T-helper 17 cell (primary cell): ENCODE results near the gene PLXNA2. TPM values are rescaled to one million over a fixed set of nuclear protein-coding genes. Genes with fewer than 3 reads are reported as not detected.

ENCODE experiments used
- ATAC-seq: fragments of 150-1000 bp; cut with Tn5 transposase; 2 replicates; pipeline ENCODE4 v1.10.0; 2021; ENCODE audit warnings: mild to moderate bottlenecking, moderate library complexity
- DNase-seq, 3 donors: peaks; one replicate each; pipeline versions ENCODE4 v3.0.0 to v3.0.0-alpha.2; 2020 to 2021
- H3K9me3 ChIP-seq: one replicate; pipeline ENCODE4 v1.7.0; 2013; ENCODE audit warnings: low read length, mild to moderate bottlenecking; ENCODE audit not compliant: control insufficient read depth, poor library complexity, severe bottlenecking
- H3K27ac Mint-ChIP-seq: one replicate; pipeline ENCODE4 v1.8.0; 2022; ENCODE audit warnings: mild to moderate bottlenecking, moderate library complexity, mixed read lengths
- H3K27me3 Mint-ChIP-seq: one replicate; pipeline ENCODE4 v1.8.0; 2022; ENCODE audit warnings: mixed read lengths
- H3K36me3 Mint-ChIP-seq: one replicate; pipeline ENCODE4 v1.8.0; 2022; ENCODE audit warnings: low read depth, mixed read lengths
- H3K4me1 Mint-ChIP-seq: one replicate; pipeline ENCODE4 v1.8.0; 2022; ENCODE audit warnings: mild to moderate bottlenecking, mixed read lengths
- H3K4me3 Mint-ChIP-seq: one replicate; pipeline ENCODE4 v1.8.0; 2022; ENCODE audit warnings: mild to moderate bottlenecking, moderate library complexity, mixed read lengths
- total RNA-seq, 4 donors: library from RNA in 2 of 4; stranded (reverse) in 2 of 4; gene quantifications; one replicate each; pipeline ENCODE4 v1.2.3 and lab custom pipeline; 2022 to 2026

PLXNA2 gene
- total RNA-seq, 2 donors from 2014 or later: 1.0 to 2.2 TPM

DNA sequence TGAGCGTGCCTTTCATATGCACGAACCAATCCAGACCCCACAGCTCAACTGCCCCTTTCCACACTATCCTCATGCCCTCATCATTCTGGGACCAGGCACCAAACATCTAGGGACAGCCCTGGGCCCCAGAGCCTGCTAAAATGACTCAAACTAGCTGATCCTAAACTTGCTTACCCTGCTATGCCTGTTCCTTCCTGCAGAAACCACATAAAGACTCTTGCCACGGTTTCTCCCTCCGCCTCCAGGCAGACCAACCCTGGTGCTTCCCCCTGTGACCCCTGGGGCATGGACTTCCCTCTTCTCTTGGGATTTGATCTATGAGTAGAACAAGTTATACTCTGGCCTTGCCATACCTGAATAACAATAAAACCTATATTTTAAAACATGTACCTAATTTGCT, 195.3 kb downstream of the PLXNA2 start:
- H3K9me3 ChIP-seq: no peaks in the 10 kb centered on the region
- ATAC-seq: no peak
- Mint-ChIP-seq H3K27me3 (peaks cover 54% of the 10 kb centered on the region), H3K4me1 (peaks cover 13% of the 10 kb centered on the region), H3K27ac (no peak overlapping the region), H3K36me3 (peaks cover 2% of the 10 kb centered on the region), H3K4me3 (no peak overlapping the region)
- DNase-seq: no peak

DNA sequence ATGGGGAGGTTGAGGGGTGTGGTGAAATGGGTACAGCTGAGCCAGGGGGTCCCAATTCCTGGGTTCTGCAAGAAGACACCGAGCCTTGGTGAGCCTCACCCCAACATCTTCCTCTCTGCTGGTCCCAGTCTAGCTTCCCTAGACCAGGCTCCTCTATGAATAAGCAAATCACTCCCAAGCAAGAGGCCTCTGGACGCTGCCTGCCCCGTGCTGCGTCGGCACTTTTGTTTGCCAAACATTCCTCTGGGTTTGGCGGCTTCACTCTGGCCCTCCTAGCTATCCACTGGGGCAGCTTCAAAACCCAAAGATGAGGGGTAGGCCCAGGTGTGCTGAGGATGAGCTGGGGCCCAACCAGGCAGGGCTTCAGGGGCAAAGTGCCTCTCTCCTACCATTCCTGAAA, 196.2 kb downstream of the PLXNA2 start:
- DNase-seq (no peak), ATAC-seq (no peak)
- peaks cover 54% of the 10 kb centered on the region for H3K27me3 Mint-ChIP-seq
- no peaks in the 10 kb centered on the region for H3K9me3 ChIP-seq
- peaks cover 17% of the 10 kb centered on the region for H3K4me1 Mint-ChIP-seq
- peaks cover 2% of the 10 kb centered on the region for H3K36me3 Mint-ChIP-seq
- H3K27ac Mint-ChIP-seq: no peak overlapping the region
- no peak overlapping the region for H3K4me3 Mint-ChIP-seq

DNA sequence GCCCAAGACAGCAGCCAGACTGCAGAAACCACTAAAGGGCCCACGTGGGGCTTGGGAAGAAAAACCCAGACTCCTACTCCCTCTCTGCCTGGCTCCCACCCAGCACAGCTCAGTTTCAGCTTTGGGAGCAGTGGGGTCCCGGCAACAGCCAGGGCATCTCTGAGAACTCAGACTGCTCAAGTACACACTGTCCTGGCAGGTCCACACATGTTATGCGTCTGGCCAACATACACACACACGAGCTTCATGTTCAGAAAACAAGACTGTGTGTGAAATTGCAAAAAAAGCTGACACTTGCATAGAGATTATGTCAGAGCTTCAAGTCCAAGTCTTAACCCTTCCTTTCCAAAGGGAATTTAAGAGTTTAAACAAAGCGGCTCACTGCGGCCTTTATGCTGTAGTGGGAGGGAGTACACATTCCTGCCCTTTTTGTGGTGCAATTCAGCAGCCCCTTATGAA, 196.7 kb downstream of the PLXNA2 start:
- Mint-ChIP-seq H3K27me3 (peaks cover 54% of the 10 kb centered on the region), H3K27ac (no peak overlapping the region), H3K4me3 (no peak overlapping the region), H3K36me3 (peaks cover 2% of the 10 kb centered on the region), H3K4me1 (peaks cover 17% of the 10 kb centered on the region)
- H3K9me3 ChIP-seq: no peaks in the 10 kb centered on the region
- no peak for ATAC-seq
- DNase-seq: no peak

DNA sequence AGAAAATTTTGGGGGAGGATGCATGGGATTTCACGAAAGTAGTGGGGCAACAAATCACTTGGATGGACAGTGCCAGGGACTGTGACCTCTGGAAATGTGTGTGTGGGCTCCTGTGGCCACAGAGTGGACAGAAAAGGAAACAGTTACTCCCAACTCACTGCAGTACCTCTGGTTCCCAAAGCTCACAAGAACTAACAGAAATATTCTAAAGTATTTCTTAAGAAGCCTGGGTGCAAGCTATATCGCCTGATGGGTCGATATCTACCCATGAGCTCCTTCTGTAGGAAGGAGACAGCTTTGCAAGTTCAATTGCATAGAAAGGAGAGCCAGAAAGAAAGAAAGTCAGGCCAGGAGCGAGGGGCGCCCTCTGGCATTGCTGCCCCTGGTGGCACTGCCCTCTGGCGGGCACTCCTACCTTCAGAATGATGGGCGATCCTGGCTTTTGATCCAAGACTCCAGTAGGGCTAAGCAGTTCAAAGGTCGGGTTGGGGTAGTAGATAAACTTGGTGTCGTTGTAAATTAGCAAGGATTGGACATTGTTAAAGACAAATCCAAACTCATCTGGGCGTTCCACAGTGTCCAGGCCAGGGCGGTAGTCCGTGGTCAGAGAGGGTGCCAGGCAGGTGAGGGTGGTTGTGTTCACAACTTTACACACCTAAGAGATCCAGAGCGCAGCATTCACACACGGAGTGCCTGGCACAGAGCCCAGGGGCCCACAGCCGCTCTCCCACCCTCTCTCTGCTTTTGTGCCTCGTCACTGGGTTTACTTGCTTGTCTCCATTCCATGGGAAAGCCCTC, 198.5 kb downstream of the PLXNA2 start:
- no peak overlapping the region for H3K27ac Mint-ChIP-seq
- H3K4me1 Mint-ChIP-seq: peaks cover 15% of the 10 kb centered on the region
- no peaks in the 10 kb centered on the region for H3K9me3 ChIP-seq
- H3K36me3 Mint-ChIP-seq: peaks cover 2% of the 10 kb centered on the region
- ATAC-seq (no peak), DNase-seq (no peak)
- H3K4me3 Mint-ChIP-seq: no peak overlapping the region
- H3K27me3 Mint-ChIP-seq: peaks cover 45% of the 10 kb centered on the region

- DNase-seq: no peak
- H3K36me3 Mint-ChIP-seq: peaks cover 2% of the 10 kb centered on the region
- peaks cover 45% of the 10 kb centered on the region for H3K27me3 Mint-ChIP-seq
- no peak overlapping the region for H3K27ac Mint-ChIP-seq
- peaks cover 15% of the 10 kb centered on the region for H3K4me1 Mint-ChIP-seq
- no peak for ATAC-seq
- no peaks in the 10 kb centered on the region for H3K9me3 ChIP-seq
- H3K4me3 Mint-ChIP-seq: peak overlapping the region; percentile 25
Observed at GRCh38 chr1:208044589-208045462, 199.4 kb downstream of the PLXNA2 start.

- Mint-ChIP-seq H3K4me3 (no peak overlapping the region), H3K36me3 (peaks cover 2% of the 10 kb centered on the region), H3K4me1 (peaks cover 15% of the 10 kb centered on the region), H3K27me3 (peaks cover 45% of the 10 kb centered on the region), H3K27ac (no peak overlapping the region)
- DNase-seq: no peak
- no peaks in the 10 kb centered on the region for H3K9me3 ChIP-seq
- no peak for ATAC-seq
Observed at GRCh38 chr1:208043691-208044181, 200.4 kb downstream of the PLXNA2 start.

GRCh38 chr1:208042868-208043267, 201.3 kb downstream of the PLXNA2 start:
- no peak for DNase-seq
- H3K9me3 ChIP-seq: no peaks in the 10 kb centered on the region
- no peak overlapping the region for H3K4me3 Mint-ChIP-seq
- peaks cover 2% of the 10 kb centered on the region for H3K36me3 Mint-ChIP-seq
- H3K4me1 Mint-ChIP-seq: peaks cover 15% of the 10 kb centered on the region
- ATAC-seq: no peak
- peaks cover 49% of the 10 kb centered on the region for H3K27me3 Mint-ChIP-seq
- no peak overlapping the region for H3K27ac Mint-ChIP-seq

DNA sequence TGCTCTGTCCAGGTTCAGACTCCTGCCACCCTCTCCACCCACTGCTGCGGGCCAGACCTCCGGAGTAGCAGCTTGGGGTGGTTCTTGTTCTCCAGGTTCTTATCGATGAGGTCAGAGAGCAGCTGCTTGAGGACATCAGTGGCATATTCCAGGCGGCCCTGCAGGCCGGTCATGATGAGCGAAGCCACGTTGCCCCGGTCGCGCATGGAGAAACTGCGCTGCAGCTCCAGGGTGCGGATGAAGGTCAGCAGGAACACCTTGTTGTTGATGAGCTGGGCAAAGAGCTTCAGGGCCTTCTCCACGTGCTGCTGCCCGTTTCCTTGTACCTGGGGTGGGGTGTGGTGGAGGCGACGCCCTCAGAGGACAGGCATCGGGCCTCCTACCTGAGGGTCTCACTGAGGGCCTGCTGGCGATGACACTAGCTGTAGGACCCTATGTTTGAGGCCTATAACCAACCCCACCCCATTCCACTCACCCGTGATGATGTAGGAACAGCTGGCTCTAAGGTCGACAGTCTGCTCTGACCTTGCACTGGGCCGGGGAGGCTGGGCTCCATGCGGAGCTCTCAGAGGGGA, 202.1 kb downstream of the PLXNA2 start:
- no peak overlapping the region for H3K27ac Mint-ChIP-seq
- no peak overlapping the region for H3K4me3 Mint-ChIP-seq
- peaks cover 57% of the 10 kb centered on the region for H3K27me3 Mint-ChIP-seq
- peaks cover 16% of the 10 kb centered on the region for H3K4me1 Mint-ChIP-seq
- DNase-seq (no peak), ATAC-seq (no peak)
- H3K36me3 Mint-ChIP-seq: peaks cover 5% of the 10 kb centered on the region
- H3K9me3 ChIP-seq: no peaks in the 10 kb centered on the region

DNA sequence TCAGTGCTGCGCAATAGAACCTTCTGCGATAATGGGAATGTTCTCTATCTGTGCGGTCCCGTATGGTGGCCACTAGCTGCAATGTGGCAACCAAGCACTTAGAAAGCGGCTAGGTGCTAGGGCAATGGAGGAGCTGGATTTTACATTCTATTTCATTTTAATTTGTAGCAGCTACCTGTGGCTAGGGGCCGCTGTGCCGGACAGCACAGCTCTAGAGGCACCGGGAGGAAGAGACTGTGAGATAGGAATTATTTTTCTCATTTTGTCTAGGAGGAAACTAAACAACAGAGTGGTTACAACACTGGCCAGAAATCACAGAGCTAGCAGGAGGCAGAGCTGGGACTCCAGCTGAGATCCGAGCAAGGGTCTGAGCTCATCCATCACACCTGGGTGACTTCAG, 202.7 kb downstream of the PLXNA2 start:
- DNase-seq (no peak), ATAC-seq (no peak)
- peaks cover 5% of the 10 kb centered on the region for H3K36me3 Mint-ChIP-seq
- H3K4me1 Mint-ChIP-seq: peaks cover 16% of the 10 kb centered on the region
- H3K9me3 ChIP-seq: no peaks in the 10 kb centered on the region
- H3K4me3 Mint-ChIP-seq: no peak overlapping the region
- peaks cover 60% of the 10 kb centered on the region for H3K27me3 Mint-ChIP-seq
- no peak overlapping the region for H3K27ac Mint-ChIP-seq

GRCh38 chr1:208040821-208041297, 203.3 kb downstream of the PLXNA2 start:
- DNase-seq (no peak), ATAC-seq (no peak)
- H3K4me1 Mint-ChIP-seq: peaks cover 16% of the 10 kb centered on the region
- peaks cover 5% of the 10 kb centered on the region for H3K36me3 Mint-ChIP-seq
- no peaks in the 10 kb centered on the region for H3K9me3 ChIP-seq
- no peak overlapping the region for H3K4me3 Mint-ChIP-seq
- H3K27ac Mint-ChIP-seq: no peak overlapping the region
- peaks cover 54% of the 10 kb centered on the region for H3K27me3 Mint-ChIP-seq

DNA sequence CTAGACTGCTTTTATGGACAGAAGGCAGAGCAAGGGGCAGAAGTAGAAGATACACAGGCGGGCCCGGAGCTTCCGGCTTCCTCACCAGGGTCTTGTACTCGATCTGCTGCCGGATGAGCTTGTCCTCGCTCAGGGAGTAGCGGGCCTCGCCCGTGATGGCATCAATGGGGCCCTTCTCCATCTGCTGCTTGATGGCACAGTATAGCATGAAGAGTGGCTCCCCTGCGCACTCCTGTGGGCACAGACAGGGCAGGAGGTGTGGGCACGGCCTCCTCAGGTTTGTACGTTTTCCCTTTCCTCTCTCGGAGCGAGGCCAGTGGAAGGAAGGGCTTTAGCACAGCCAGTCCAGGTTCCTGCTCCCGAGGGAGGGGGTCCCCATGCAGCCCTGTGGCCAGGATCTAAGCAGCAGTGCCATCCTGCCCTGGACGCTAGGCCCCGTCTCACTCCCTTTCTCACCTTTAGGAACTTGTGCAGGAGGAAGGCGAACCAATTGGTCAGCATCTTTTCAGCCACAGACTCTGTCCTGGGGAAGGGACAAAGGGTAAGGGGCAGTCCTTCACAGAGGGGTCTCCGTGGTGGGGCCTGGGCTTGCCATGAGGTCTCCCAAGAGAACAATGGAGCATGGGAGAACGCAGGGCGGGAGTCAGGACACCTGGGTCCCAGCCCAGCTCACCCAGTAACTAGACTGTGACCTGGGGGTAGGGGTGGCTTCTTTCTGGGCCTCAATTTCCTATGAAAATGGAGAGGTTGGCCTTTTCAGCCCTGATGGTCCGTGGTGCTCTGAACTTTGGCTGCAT, 204.4 kb downstream of the PLXNA2 start:
- H3K4me3 Mint-ChIP-seq: no peak overlapping the region
- peaks cover 43% of the 10 kb centered on the region for H3K27me3 Mint-ChIP-seq
- H3K36me3 Mint-ChIP-seq: peaks cover 3% of the 10 kb centered on the region
- peaks cover 14% of the 10 kb centered on the region for H3K4me1 Mint-ChIP-seq
- ATAC-seq: no peak
- H3K27ac Mint-ChIP-seq: no peak overlapping the region
- DNase-seq: no peak
- no peaks in the 10 kb centered on the region for H3K9me3 ChIP-seq

- H3K36me3 Mint-ChIP-seq: peaks cover 3% of the 10 kb centered on the region
- no peaks in the 10 kb centered on the region for H3K9me3 ChIP-seq
- peaks cover 2% of the 10 kb centered on the region for H3K4me1 Mint-ChIP-seq
- peaks cover 42% of the 10 kb centered on the region for H3K27me3 Mint-ChIP-seq
- no peak for ATAC-seq
- no peak overlapping the region for H3K4me3 Mint-ChIP-seq
- no peak for DNase-seq
- H3K27ac Mint-ChIP-seq: no peak overlapping the region
Observed at GRCh38 chr1:208038303-208038702, 205.9 kb downstream of the PLXNA2 start.
